ENCODE measurements around the gene ASL. TPM values are rescaled to one million over a fixed set of nuclear protein-coding genes. Genes with fewer than 3 reads are reported as not detected.
"Not testable (repeated sequence)": the region's sequence is repeated elsewhere in the genome, so short reads cannot be mapped to it uniquely, and the experiment has no call there.

Gene ASL
- total RNA-seq, 4 donors from 2014 or later, result 10.5 to 36.3 (median 23.2) TPM

- no peak for TF ChIP-seq POLR2AphosphoS5 (IDR thresholded peaks at IDR 0.05)
- TF ChIP-seq POLR2A (IDR thresholded peaks at IDR 0.05), result no peak
- TF ChIP-seq CTCF (IDR thresholded peaks at IDR 0.05), result no peak
- TF ChIP-seq EP300 (IDR thresholded peaks at IDR 0.05), result no peak
- Histone ChIP-seq H3K4me3 (no peak overlapping the region), H3K9me3 (no peaks in the 10 kb centered on the region), H3K27me3 (no peaks in the 10 kb centered on the region), H3K27ac (no peak overlapping the region), H3K36me3 (no peaks in the 10 kb centered on the region), H3K4me1 (no peaks in the 10 kb centered on the region)
- ATAC-seq, result no peak
- WGBS, 2 donors (ENCODE audit: low coverage in 1 of 2), result 63 to 83% methylated on average over 1 of the region's 1 CpG
Measured at GRCh38 chr7:66060796-66061195, 14.8 kb upstream of the ASL start.

DNA sequence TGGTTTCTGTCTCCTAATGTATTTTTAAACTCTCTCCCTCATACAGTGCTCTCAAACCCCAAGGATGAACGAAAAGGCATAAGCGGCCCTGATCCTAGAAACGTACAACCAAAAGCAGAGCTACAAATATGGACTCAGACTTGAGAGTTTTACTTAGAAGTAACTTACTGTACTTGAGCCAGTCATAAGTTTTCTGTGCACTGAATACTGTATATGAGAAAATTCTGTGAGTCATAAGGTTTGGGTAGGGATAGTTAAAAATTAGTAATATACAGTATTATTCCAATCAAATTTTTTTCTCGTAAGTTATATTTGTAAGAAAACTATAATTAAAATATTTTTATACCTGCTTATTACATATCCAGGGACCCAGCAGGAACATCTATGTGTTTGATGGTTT is 5.9 kb upstream of the ASL start:
- no peak for ATAC-seq
- no peak overlapping the region for H3K4me3 ChIP-seq
- H3K4me1 ChIP-seq, result no peaks in the 10 kb centered on the region
- no peaks in the 10 kb centered on the region for H3K9me3 ChIP-seq
- H3K27me3 ChIP-seq, result no peaks in the 10 kb centered on the region
- 90 to 98% methylated on average over 4 of the region's 4 CpGs for WGBS, 2 donors (ENCODE audit: low coverage in 1 of 2)
- TF ChIP-seq CTCF (IDR thresholded peaks at IDR 0.05) (no peak), POLR2A (IDR thresholded peaks at IDR 0.05) (no peak), EP300 (IDR thresholded peaks at IDR 0.05) (no peak), POLR2AphosphoS5 (IDR thresholded peaks at IDR 0.05) (no peak)
- no peaks in the 10 kb centered on the region for H3K36me3 ChIP-seq
- H3K27ac ChIP-seq, result no peak overlapping the region

GRCh38 chr7:66070222-66070621 is 5.4 kb upstream of the ASL start:
- Histone ChIP-seq H3K27ac (no peak overlapping the region), H3K4me1 (peaks cover 0 to 3% (median 0%) of the 10 kb centered on the region in 3 donors), H3K9me3 (no peaks in the 10 kb centered on the region), H3K4me3 (no peak overlapping the region), H3K27me3 (no peaks in the 10 kb centered on the region), H3K36me3 (no peaks in the 10 kb centered on the region)
- no peak for TF ChIP-seq POLR2A (IDR thresholded peaks at IDR 0.05)
- TF ChIP-seq CTCF (IDR thresholded peaks at IDR 0.05), result no peak
- TF ChIP-seq EP300 (IDR thresholded peaks at IDR 0.05), result no peak
- TF ChIP-seq POLR2AphosphoS5 (IDR thresholded peaks at IDR 0.05), result no peak
- ATAC-seq, result no peak
- 92 to 94% methylated on average over 1 of the region's 1 CpG for WGBS, 2 donors (ENCODE audit: low coverage in 1 of 2)

DNA sequence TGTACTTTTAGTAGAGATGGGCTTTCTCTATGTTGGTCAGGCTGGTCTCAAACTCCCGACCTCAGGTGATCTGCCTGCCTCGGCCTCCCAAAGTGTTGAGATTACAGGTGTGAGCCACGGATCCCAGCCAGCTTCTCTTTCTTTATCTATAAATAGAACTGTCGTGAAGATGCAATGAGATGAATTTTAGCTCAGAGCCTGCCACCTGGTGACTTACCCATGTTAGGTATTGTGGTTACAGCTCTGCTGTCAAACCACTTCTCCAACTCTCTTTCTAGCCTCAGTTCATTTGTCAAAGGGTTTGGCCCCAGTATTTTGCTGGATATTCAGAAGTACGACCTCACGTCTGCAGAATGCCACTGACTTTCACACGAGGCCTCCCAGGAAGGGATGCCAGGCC is 3.4 kb upstream of the ASL start:
- not testable (repeated sequence) for H3K27ac ChIP-seq, ATAC-seq, H3K9me3 ChIP-seq, H3K27me3 ChIP-seq, H3K36me3 ChIP-seq, H3K4me3 ChIP-seq
- peaks cover 0 to 18% (median 11%) of the 10 kb centered on the region in 3 donors for H3K4me1 ChIP-seq
- 44 to 53% methylated on average over 4 to 7 of the region's 7 CpGs for WGBS, 2 donors (ENCODE audit: low coverage in 1 of 2)

DNA sequence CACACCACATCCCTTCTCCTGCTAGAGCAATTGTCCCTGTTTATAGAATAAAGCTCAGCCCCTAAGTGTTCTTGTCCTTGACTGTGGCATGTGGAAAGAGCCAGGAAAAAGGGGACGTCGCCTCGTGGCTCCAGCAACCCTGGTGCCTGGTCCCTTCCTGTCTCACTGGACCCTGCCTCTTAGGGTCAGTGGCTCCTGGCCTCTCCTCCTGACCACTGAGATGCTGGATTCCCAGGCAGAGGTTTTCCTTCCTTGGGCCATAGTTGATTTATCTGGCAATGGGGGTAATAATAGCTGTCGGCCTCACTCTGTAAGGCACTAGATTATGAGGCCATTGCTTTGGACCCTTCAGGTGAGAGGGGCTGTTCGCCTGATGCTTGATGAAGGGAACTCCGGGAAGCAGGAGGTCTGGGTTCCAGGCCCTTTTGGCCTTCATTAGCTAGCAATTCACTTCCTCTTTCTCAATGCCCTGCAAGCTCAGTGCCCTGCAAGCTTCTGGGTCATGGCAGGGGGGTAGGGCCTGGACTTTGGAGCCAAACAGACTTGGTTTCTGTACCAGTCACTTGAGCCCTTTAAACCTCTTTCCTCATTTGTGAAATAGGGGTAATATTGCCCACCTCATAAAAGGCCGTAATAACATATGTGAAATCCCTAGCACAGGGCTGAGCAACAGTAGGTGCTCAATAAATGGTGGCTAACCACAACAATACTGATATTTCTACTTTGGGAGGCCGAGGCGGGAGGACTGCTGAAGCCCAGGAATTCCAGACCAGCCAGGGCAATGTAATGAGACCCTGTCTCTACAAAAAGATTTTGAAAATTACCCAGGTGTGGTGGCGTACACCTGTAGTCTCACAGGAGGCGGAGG is 1.1 kb downstream of the ASL start:
- peak overlapping the region in 3 of 4 donors; percentile 71 to 80 (median 78) for H3K27ac ChIP-seq
- ATAC-seq, result no peak
- peaks cover 0 to 35% of the 10 kb centered on the region in 2 donors for H3K36me3 ChIP-seq
- 100% methylated on average over 4 of the region's 11 CpGs; no CpG with 5 or more reads in 1 of the 2 donors for WGBS, 2 donors (ENCODE audit: low coverage in 1 of 2)
- H3K27me3 ChIP-seq, result no peaks in the 10 kb centered on the region
- TF ChIP-seq POLR2A (IDR thresholded peaks at IDR 0.05) (no peak), POLR2AphosphoS5 (IDR thresholded peaks at IDR 0.05) (no peak), EP300 (IDR thresholded peaks at IDR 0.05) (no peak), CTCF (IDR thresholded peaks at IDR 0.05) (no peak)
- H3K4me3 ChIP-seq, result peak overlapping the region; percentile 65 to 72
- H3K9me3 ChIP-seq, result no peaks in the 10 kb centered on the region
- peaks cover 0 to 30% (median 12%) of the 10 kb centered on the region in 3 donors for H3K4me1 ChIP-seq

All from gastroesophageal sphincter (tissue), 4 donors.